GM23248 (cell line): ENCODE measurements around the gene EGFL7.

Experiments used
- EZH2 ChIP-seq: fragments of 200-600 bp; sonication (generic); IDR thresholded peaks from 2 replicates; pipeline ENCODE4 v1.6.1; 2018; ENCODE audit warnings: antibody characterized with exemption, mild to moderate bottlenecking; ENCODE audit not compliant: insufficient read depth, poor library complexity, severe bottlenecking
- EZH2phosphoT487 ChIP-seq: fragments of 200-600 bp; sonication (generic); IDR thresholded peaks from 2 replicates; pipeline ENCODE4 v1.6.1; 2018; ENCODE audit warnings: antibody characterized with exemption, moderate library complexity, mild to moderate bottlenecking, low read depth; ENCODE audit not compliant: insufficient read depth

GRCh38 chr9:136667214-136667939 lies 4.7 kb downstream of the EGFL7 start:
- TF ChIP-seq EZH2phosphoT487 (no peak), EZH2 (no peak)
